OCI-LY3 (cell line): ENCODE results near the gene CEP135.

ENCODE experiments used
- H2AFZ ChIP-seq: fragments of 200-600, 300-600 bp; shearing (Covaris generic); 2 replicates; pipeline ENCODE4 v1.6.0; 2014; ENCODE audit warnings: antibody characterized with exemption, low read depth, low read length
- H3K27ac ChIP-seq: fragments of 200-600, 300-600 bp; sonication (generic); 2 replicates; pipeline ENCODE4 v1.5.1; 2014; ENCODE audit warnings: mild to moderate bottlenecking, low read length, moderate library complexity, mixed read lengths
- H3K27me3 ChIP-seq: fragments of 200-600, 300-600 bp; sonication (generic); 2 replicates; pipeline ENCODE4 v1.6.1; 2014; ENCODE audit warnings: low read depth, low read length, mixed read lengths
- H3K36me3 ChIP-seq: fragments of 200-600, 300-600 bp; sonication (generic); replicated peaks from 2 replicates; pipeline ENCODE3; 2014; ENCODE audit warnings: low read depth, low read length, mixed read lengths
- H3K4me1 ChIP-seq: fragments of 300-600, 200-600 bp; sonication (generic); 2 replicates; pipeline ENCODE4 v1.6.1; 2014; ENCODE audit warnings: low read length, mixed read lengths
- H3K4me2 ChIP-seq: fragments of 200-600, 300-600 bp; sonication (generic); 2 replicates; pipeline ENCODE4 v1.6.1; 2014; ENCODE audit warnings: low read length, mixed read lengths
- H3K4me3 ChIP-seq: fragments of 300-600, 200-600 bp; sonication (generic); 2 replicates; pipeline ENCODE4 v1.5.1; 2014; ENCODE audit warnings: antibody characterized with exemption, mild to moderate bottlenecking, low read length, moderate library complexity
- H3K79me2 ChIP-seq: fragments of 300-600, 200-600 bp; shearing (Covaris generic); 2 replicates; pipeline ENCODE4 v1.6.1; 2014; ENCODE audit warnings: mild to moderate bottlenecking, low read length, mixed read lengths
- H3K9ac ChIP-seq: fragments of 300-600, 200-600 bp; shearing (Covaris generic); 2 replicates; pipeline ENCODE4 v1.6.0; 2014; ENCODE audit warnings: mild to moderate bottlenecking, low read length, moderate library complexity
- H3K9me3 ChIP-seq: fragments of 200-600, 300-600 bp; shearing (Covaris generic); 2 replicates; pipeline ENCODE4 v1.6.1; 2014; ENCODE audit warnings: low read length, mixed read lengths; ENCODE audit not compliant: insufficient read depth
- H4K20me1 ChIP-seq: fragments of 200-600, 300-600 bp; sonication (generic); 2 replicates; pipeline ENCODE4 v1.6.1; 2016; ENCODE audit warnings: low read length, mixed read lengths; ENCODE audit not compliant: insufficient read depth
- CTCF ChIP-seq: fragments of 200-600, 300-600 bp; sonication (generic); IDR thresholded peaks from 2 replicates; pipeline ENCODE4 v1.5.1; 2014; ENCODE audit warnings: antibody characterized with exemption, low read length, low read depth
- EZH2phosphoT487 ChIP-seq: fragments of 200-600 bp; shearing (Covaris generic); IDR thresholded peaks from 2 replicates; pipeline ENCODE4 v1.6.1; 2018; ENCODE audit warnings: antibody characterized with exemption, mixed run types, low read depth

CEP135 gene

GRCh38 chr4:56077676-56078075 is 128.9 kb downstream of the CEP135 start:
- peaks cover 4% of the 10 kb centered on the region; the same call in 1 of the 2 replicates for H3K79me2 ChIP-seq
- peaks cover 2% of the 10 kb centered on the region; the same call in 1 of the 2 replicates for H3K9me3 ChIP-seq
- H3K36me3 ChIP-seq: no peaks in the 10 kb centered on the region
- H3K9ac ChIP-seq: no peak overlapping the region
- no peak overlapping the region for H3K4me2 ChIP-seq
- H3K27me3 ChIP-seq: no peaks in the 10 kb centered on the region
- no peaks in the 10 kb centered on the region for H3K4me1 ChIP-seq
- no peak overlapping the region for H3K4me3 ChIP-seq
- H4K20me1 ChIP-seq: no peaks in the 10 kb centered on the region
- H3K27ac ChIP-seq: no peak overlapping the region
- TF ChIP-seq EZH2phosphoT487: no peak
- no peak for TF ChIP-seq CTCF
- no peak overlapping the region for H2AFZ ChIP-seq

- Histone ChIP-seq H3K4me1 (no peaks in the 10 kb centered on the region), H3K9me3 (peaks cover 2% of the 10 kb centered on the region; the same call in 1 of the 2 replicates), H3K27me3 (no peaks in the 10 kb centered on the region), H3K79me2 (peaks cover 4% of the 10 kb centered on the region; the same call in 1 of the 2 replicates), H2AFZ (no peak overlapping the region), H3K4me3 (no peak overlapping the region), H3K9ac (no peak overlapping the region), H3K27ac (no peak overlapping the region), H4K20me1 (no peaks in the 10 kb centered on the region), H3K4me2 (no peak overlapping the region), H3K36me3 (no peaks in the 10 kb centered on the region)
- TF ChIP-seq CTCF (no peak), EZH2phosphoT487 (no peak)
These were observed 130.1 kb downstream of the CEP135 start for GRCh38 chr4:56078866-56079265.

- no peak overlapping the region for H2AFZ ChIP-seq
- no peaks in the 10 kb centered on the region for H4K20me1 ChIP-seq
- H3K36me3 ChIP-seq: no peaks in the 10 kb centered on the region
- no peaks in the 10 kb centered on the region for H3K27me3 ChIP-seq
- no peak overlapping the region for H3K4me3 ChIP-seq
- H3K79me2 ChIP-seq: peaks cover 4% of the 10 kb centered on the region; the same call in 1 of the 2 replicates
- peaks cover 2% of the 10 kb centered on the region; the same call in 1 of the 2 replicates for H3K9me3 ChIP-seq
- no peak overlapping the region for H3K9ac ChIP-seq
- H3K4me2 ChIP-seq: no peak overlapping the region
- no peak for TF ChIP-seq CTCF
- TF ChIP-seq EZH2phosphoT487: no peak
- no peak overlapping the region for H3K27ac ChIP-seq
- H3K4me1 ChIP-seq: peaks cover 3% of the 10 kb centered on the region
These were observed 131.6 kb downstream of the CEP135 start for GRCh38 chr4:56080384-56080783.

GRCh38 chr4:56082829-56083228 is 134.1 kb downstream of the CEP135 start:
- no peaks in the 10 kb centered on the region for H4K20me1 ChIP-seq
- no peak overlapping the region for H3K4me3 ChIP-seq
- H3K27me3 ChIP-seq: no peaks in the 10 kb centered on the region
- no peak overlapping the region for H3K9ac ChIP-seq
- H3K4me2 ChIP-seq: no peak overlapping the region
- peaks cover 14% of the 10 kb centered on the region for H3K4me1 ChIP-seq
- no peak overlapping the region for H2AFZ ChIP-seq
- H3K36me3 ChIP-seq: no peaks in the 10 kb centered on the region
- no peaks in the 10 kb centered on the region for H3K9me3 ChIP-seq
- TF ChIP-seq CTCF: no peak
- TF ChIP-seq EZH2phosphoT487: no peak
- H3K79me2 ChIP-seq: no peaks in the 10 kb centered on the region
- no peak overlapping the region for H3K27ac ChIP-seq
